Mesenchymal stem cell (in vitro differentiated cells and primary cell): Measurements from ENCODE around the gene NDUFAF2.

ENCODE experiments used
- DNase-seq: peaks from one replicate; pipeline ENCODE4 v3.0.0-alpha.2; 2013
- H2AFZ ChIP-seq: one replicate; pipeline ENCODE4 v1.6.1; 2013; ENCODE audit warnings: low read depth, mild to moderate bottlenecking, control low read depth, inconsistent platforms, low read length, moderate library complexity
- H2AK5ac ChIP-seq: 2 replicates; pipeline ENCODE4 v1.6.1; 2013; ENCODE audit warnings: low read length, moderate library complexity, mild to moderate bottlenecking, inconsistent platforms; ENCODE audit not compliant: severe bottlenecking
- H2BK120ac ChIP-seq: one replicate; pipeline ENCODE4 v1.6.1; 2013; ENCODE audit warnings: low read depth, mild to moderate bottlenecking, inconsistent platforms, low read length, moderate library complexity
- H2BK12ac ChIP-seq, 2 experiments: one replicate each; pipeline ENCODE4 v1.6.1; 2013; ENCODE audit warnings: inconsistent platforms in 2 of 2, low read length in 2 of 2, mild to moderate bottlenecking in 2 of 2, moderate library complexity in 2 of 2, control low read depth in 1 of 2
- H2BK15ac ChIP-seq: one replicate; pipeline ENCODE4 v1.6.1; 2013; ENCODE audit warnings: mild to moderate bottlenecking, low read depth, inconsistent platforms; ENCODE audit not compliant: poor library complexity, severe bottlenecking
- H2BK5ac ChIP-seq: 2 replicates; pipeline ENCODE4 v1.6.1; 2013; ENCODE audit warnings: low read depth, mild to moderate bottlenecking, low read length, control low read depth, inconsistent platforms; ENCODE audit not compliant: poor library complexity, severe bottlenecking
- H3K14ac ChIP-seq, 2 experiments: one replicate each; pipeline ENCODE4 v1.6.1; 2013; ENCODE audit warnings: inconsistent platforms in 2 of 2, low read length in 2 of 2, control low read depth in 1 of 2, mild to moderate bottlenecking in 1 of 2, moderate library complexity in 1 of 2
- H3K18ac ChIP-seq, 2 experiments: one replicate each; pipeline ENCODE4 v1.6.1; 2013; ENCODE audit warnings: inconsistent platforms in 2 of 2, low read length in 2 of 2, control low read depth in 1 of 2, low read depth in 1 of 2, mild to moderate bottlenecking in 1 of 2
- H3K23ac ChIP-seq, 2 experiments: one replicate each; pipeline ENCODE4 v1.6.1; 2013; ENCODE audit warnings: inconsistent platforms in 2 of 2, low read length in 2 of 2, mild to moderate bottlenecking in 2 of 2, moderate library complexity in 2 of 2, control low read depth in 1 of 2
- H3K27ac ChIP-seq: 2 replicates; pipeline ENCODE4 v1.5.1; 2013; ENCODE audit warnings: mild to moderate bottlenecking, moderate library complexity, low read length, control low read depth, inconsistent platforms; ENCODE audit not compliant: poor library complexity, severe bottlenecking
- H3K27me3 ChIP-seq, 2 experiments: 2 replicates each; pipeline versions ENCODE4 v1.6.1 to v1.7.0; 2013; ENCODE audit warnings: low read length in 2 of 2, mild to moderate bottlenecking in 2 of 2, moderate library complexity in 2 of 2, control low read depth in 1 of 2, inconsistent platforms in 1 of 2; ENCODE audit not compliant: control insufficient read depth in 1 of 2, insufficient read depth in 1 of 2
- H3K36me3 ChIP-seq, 2 experiments: 2 replicates each; pipeline versions ENCODE4 v1.6.1 to v1.7.0; 2013; ENCODE audit warnings: low read length in 2 of 2, control low read depth in 1 of 2, inconsistent platforms in 1 of 2, low read depth in 1 of 2, mild to moderate bottlenecking in 1 of 2; ENCODE audit not compliant: insufficient read depth in 2 of 2, control insufficient read depth in 1 of 2
- H3K4ac ChIP-seq, 2 experiments: one replicate each; pipeline ENCODE4 v1.6.1; 2013; ENCODE audit warnings: inconsistent platforms in 2 of 2, low read length in 2 of 2, mild to moderate bottlenecking in 2 of 2, moderate library complexity in 2 of 2, control low read depth in 1 of 2, low read depth in 1 of 2
- H3K4me1 ChIP-seq: 2 replicates; pipeline ENCODE4 v1.6.1; 2013; ENCODE audit warnings: low read depth, low read length, control low read depth; ENCODE audit not compliant: control insufficient read depth, insufficient read depth
- H3K4me2 ChIP-seq: 2 replicates; pipeline ENCODE4 v1.6.1; 2013; ENCODE audit warnings: low read length, mild to moderate bottlenecking, inconsistent platforms; ENCODE audit not compliant: poor library complexity, severe bottlenecking
- H3K4me3 ChIP-seq, 2 experiments: 2 replicates each; pipeline versions ENCODE4 v1.5.1 to v1.7.0; 2013; ENCODE audit warnings: low read length in 2 of 2, mild to moderate bottlenecking in 2 of 2, control low read depth in 1 of 2, low read depth in 1 of 2; ENCODE audit not compliant: insufficient read depth in 1 of 2
- H3K79me1 ChIP-seq: replicated peaks from 2 replicates; pipeline ENCODE4 v1.6.1; 2013; ENCODE audit warnings: mild to moderate bottlenecking, control low read depth, low read length, inconsistent platforms; ENCODE audit not compliant: poor library complexity, severe bottlenecking
- H3K9ac ChIP-seq: 2 replicates; pipeline ENCODE4 v1.7.0; 2013; ENCODE audit warnings: mild to moderate bottlenecking, low read length, moderate library complexity
- H3K9me3 ChIP-seq: 2 replicates; pipeline ENCODE4 v1.7.0; 2013; ENCODE audit warnings: mild to moderate bottlenecking, low read length; ENCODE audit not compliant: control insufficient read depth
- H4K8ac ChIP-seq: one replicate; pipeline ENCODE4 v1.6.1; 2013; ENCODE audit warnings: inconsistent platforms, mild to moderate bottlenecking, low read length, moderate library complexity
- H4K91ac ChIP-seq: one replicate; pipeline ENCODE4 v1.6.1; 2013; ENCODE audit warnings: mild to moderate bottlenecking, low read length, inconsistent platforms
- WGBS: methylation state at CpG from one replicate; pipeline ENCODE4 v1.1.7; 2013; ENCODE audit warnings: mixed read lengths; 5-methylcytosine and 5-hydroxymethylcytosine counted together

Gene NDUFAF2

GRCh38 chr5:60958712-60959111 lies 13.7 kb downstream of the NDUFAF2 start:
- H4K91ac ChIP-seq: no peak overlapping the region
- 100% methylated on average over 2 of the region's 2 CpGs for WGBS
- no peak overlapping the region for H3K4ac ChIP-seq
- no peak overlapping the region for H3K4me3 ChIP-seq
- no peaks in the 10 kb centered on the region for H3K36me3 ChIP-seq
- H3K4me1 ChIP-seq: no peaks in the 10 kb centered on the region
- no peak for DNase-seq
- H3K9me3 ChIP-seq: peaks cover 8% of the 10 kb centered on the region
- H3K79me1 ChIP-seq: peaks cover 10% of the 10 kb centered on the region
- H3K23ac ChIP-seq: no peak overlapping the region
- H2BK12ac ChIP-seq: no peak overlapping the region
- H2AK5ac ChIP-seq: no peak overlapping the region
- H3K4me2 ChIP-seq: no peak overlapping the region
- no peak overlapping the region for H2AFZ ChIP-seq
- H3K9ac ChIP-seq: peak overlapping the region; percentile 16
- no peak overlapping the region for H3K14ac ChIP-seq
- H2BK120ac ChIP-seq: no peak overlapping the region
- H3K27ac ChIP-seq: no peak overlapping the region
- no peak overlapping the region for H2BK5ac ChIP-seq
- H4K8ac ChIP-seq: no peak overlapping the region
- H2BK15ac ChIP-seq: no peak overlapping the region
- no peak overlapping the region for H3K18ac ChIP-seq
- H3K27me3 ChIP-seq: no peaks in the 10 kb centered on the region

GRCh38 chr5:60959156-60959555 lies 14.2 kb downstream of the NDUFAF2 start:
- H3K4me1 ChIP-seq: no peaks in the 10 kb centered on the region
- H3K4ac ChIP-seq: no peak overlapping the region
- no peak overlapping the region for H2AFZ ChIP-seq
- no peak overlapping the region for H2BK5ac ChIP-seq
- peak; percentile 29 for DNase-seq
- no peaks in the 10 kb centered on the region for H3K27me3 ChIP-seq
- no peak overlapping the region for H4K91ac ChIP-seq
- H3K36me3 ChIP-seq: no peaks in the 10 kb centered on the region
- no peak overlapping the region for H3K14ac ChIP-seq
- H3K79me1 ChIP-seq: peaks cover 8% of the 10 kb centered on the region
- H4K8ac ChIP-seq: no peak overlapping the region
- H3K4me3 ChIP-seq: no peak overlapping the region
- no peak overlapping the region for H3K23ac ChIP-seq
- no peak overlapping the region for H2BK15ac ChIP-seq
- H3K27ac ChIP-seq: no peak overlapping the region
- H3K9ac ChIP-seq: peak overlapping the region; percentile 49
- H3K18ac ChIP-seq: no peak overlapping the region
- H3K4me2 ChIP-seq: no peak overlapping the region
- no peak overlapping the region for H2BK12ac ChIP-seq
- H3K9me3 ChIP-seq: peaks cover 8% of the 10 kb centered on the region
- no peak overlapping the region for H2AK5ac ChIP-seq
- H2BK120ac ChIP-seq: no peak overlapping the region

- H4K8ac ChIP-seq: no peak overlapping the region
- DNase-seq: peak; percentile 56
- H3K79me1 ChIP-seq: peaks cover 14% of the 10 kb centered on the region
- H3K4me3 ChIP-seq: no peak overlapping the region
- no peak overlapping the region for H2AFZ ChIP-seq
- H2BK5ac ChIP-seq: no peak overlapping the region
- H3K18ac ChIP-seq: no peak overlapping the region
- no peak overlapping the region for H3K23ac ChIP-seq
- no peak overlapping the region for H2AK5ac ChIP-seq
- no peak overlapping the region for H3K27ac ChIP-seq
- H3K4me2 ChIP-seq: no peak overlapping the region
- WGBS: 17% methylated on average over 1 of the region's 2 CpGs
- no peak overlapping the region for H3K4ac ChIP-seq
- no peak overlapping the region for H2BK15ac ChIP-seq
- H3K9ac ChIP-seq: peak overlapping the region; percentile 49
- H3K14ac ChIP-seq: no peak overlapping the region
- no peaks in the 10 kb centered on the region for H3K36me3 ChIP-seq
- no peak overlapping the region for H2BK120ac ChIP-seq
- peaks cover under 1% of the 10 kb centered on the region for H3K9me3 ChIP-seq
- no peaks in the 10 kb centered on the region for H3K27me3 ChIP-seq
- no peaks in the 10 kb centered on the region for H3K4me1 ChIP-seq
- no peak overlapping the region for H4K91ac ChIP-seq
- H2BK12ac ChIP-seq: no peak overlapping the region
Measured at GRCh38 chr5:60960591-60960990, 15.6 kb downstream of the NDUFAF2 start.

- no peak overlapping the region for H3K4ac ChIP-seq
- no peak overlapping the region for H3K4me3 ChIP-seq
- peaks cover 14% of the 10 kb centered on the region for H3K79me1 ChIP-seq
- no peak overlapping the region for H3K14ac ChIP-seq
- H2BK120ac ChIP-seq: no peak overlapping the region
- no peak overlapping the region for H2BK12ac ChIP-seq
- H3K9me3 ChIP-seq: peaks cover 4% of the 10 kb centered on the region
- no peaks in the 10 kb centered on the region for H3K4me1 ChIP-seq
- WGBS: no CpG with 5 or more reads among the region's 2 CpGs
- no peak overlapping the region for H3K27ac ChIP-seq
- H3K23ac ChIP-seq: no peak overlapping the region
- H2AK5ac ChIP-seq: no peak overlapping the region
- no peaks in the 10 kb centered on the region for H3K36me3 ChIP-seq
- no peak overlapping the region for H4K8ac ChIP-seq
- no peak overlapping the region for H2AFZ ChIP-seq
- no peaks in the 10 kb centered on the region for H3K27me3 ChIP-seq
- no peak overlapping the region for H2BK15ac ChIP-seq
- H3K9ac ChIP-seq: no peak overlapping the region
- H4K91ac ChIP-seq: no peak overlapping the region
- H3K4me2 ChIP-seq: no peak overlapping the region
- H2BK5ac ChIP-seq: no peak overlapping the region
- DNase-seq: peak; percentile 52
- no peak overlapping the region for H3K18ac ChIP-seq
Measured at GRCh38 chr5:60961685-60962084, 16.7 kb downstream of the NDUFAF2 start.
